Nephron progenitor cell (in vitro differentiated cells): ENCODE results near the gene ABCA3.
A peak's percentile ranks its signal among the peaks of the same experiment; 100 is the strongest.

Source experiments
- DNase-seq: peaks from one replicate; pipeline ENCODE4 v3.0.0; 2021
- H3K27ac Mint-ChIP-seq: 2 replicates; pipeline ENCODE4 v1.8.0; 2021; ENCODE audit warnings: mild to moderate bottlenecking, moderate library complexity, mixed read lengths
- H3K27me3 Mint-ChIP-seq: 2 replicates; pipeline ENCODE4 v1.8.0; 2021; ENCODE audit warnings: mild to moderate bottlenecking, low read depth, mixed read lengths; ENCODE audit not compliant: poor library complexity
- H3K36me3 Mint-ChIP-seq: 2 replicates; pipeline ENCODE4 v1.8.0; 2021; ENCODE audit warnings: low read depth, mixed read lengths
- H3K4me1 Mint-ChIP-seq: 2 replicates; pipeline ENCODE4 v1.8.0; 2021; ENCODE audit warnings: mixed read lengths
- H3K4me3 Mint-ChIP-seq: 2 replicates; pipeline ENCODE4 v1.8.0; 2021; ENCODE audit warnings: mild to moderate bottlenecking, moderate library complexity, mixed read lengths
- H3K9me3 Mint-ChIP-seq: 2 replicates; pipeline ENCODE4 v1.8.0; 2021; ENCODE audit warnings: mild to moderate bottlenecking, moderate library complexity, mixed read lengths
- TF ChIP-seq, protein P1 (sequence below): fragments of 200-600 bp; sonication (generic); IDR thresholded peaks from 2 replicates; pipeline ENCODE4 v1.5.0; 2021; ENCODE audit warnings: antibody characterized with exemption

The ABCA3 gene

DNA sequence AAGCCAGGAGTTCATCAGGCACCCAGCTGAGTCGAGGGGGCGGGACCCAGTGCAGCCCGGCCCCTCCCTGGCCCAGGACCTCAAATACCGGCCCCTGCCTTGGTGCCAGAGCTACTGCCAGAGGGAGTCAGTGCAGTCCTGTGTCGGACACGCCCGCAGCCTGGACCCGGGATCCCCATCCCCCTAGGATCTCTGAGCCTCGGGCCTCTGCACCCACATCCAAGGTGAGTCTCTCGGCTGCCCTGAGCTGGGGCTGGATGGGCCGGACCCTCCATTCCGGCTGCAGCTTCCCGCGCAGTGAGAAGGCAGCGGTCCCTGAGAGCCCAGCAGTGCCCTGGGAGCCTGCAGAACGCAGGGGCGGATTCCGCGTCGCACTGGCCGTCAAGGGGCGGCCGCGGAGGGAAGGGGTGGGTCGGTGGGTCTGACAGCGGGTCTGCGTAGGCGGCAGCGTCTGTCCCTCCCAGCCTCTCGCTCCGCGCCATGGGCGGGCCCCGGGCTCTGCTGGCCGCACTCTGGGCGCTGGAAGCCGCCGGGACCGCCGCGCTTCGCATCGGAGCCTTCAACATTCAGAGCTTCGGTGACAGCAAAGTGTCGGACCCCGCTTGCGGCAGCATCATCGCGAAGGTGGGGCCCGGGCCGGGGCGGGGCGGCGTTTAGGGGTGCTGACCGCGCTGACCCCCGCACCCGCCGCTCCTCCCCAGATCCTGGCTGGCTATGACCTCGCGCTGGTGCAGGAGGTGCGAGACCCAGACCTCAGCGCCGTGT is 104.0 kb downstream of the ABCA3 start, which contains the start of gene DNASE1L2:
Gene DNASE1L2 (plus strand): TSS at position 108 of the 765 bp plus-strand sequence. CDS start 373 bp downstream, at position 481.
- peaks cover 7% of the 10 kb centered on the region for H3K36me3 Mint-ChIP-seq

GRCh38 chr16:2235695-2236336 is 104.7 kb downstream of the ABCA3 start:
- no peaks in the 10 kb centered on the region for H3K4me1 Mint-ChIP-seq
- no peak overlapping the region for H3K4me3 Mint-ChIP-seq
- H3K36me3 Mint-ChIP-seq, result peaks cover 7% of the 10 kb centered on the region
- DNase-seq, result no peak
- H3K27me3 Mint-ChIP-seq, result peaks cover 33% of the 10 kb centered on the region
- no peaks in the 10 kb centered on the region for H3K9me3 Mint-ChIP-seq
- TF ChIP-seq, protein P1, sequence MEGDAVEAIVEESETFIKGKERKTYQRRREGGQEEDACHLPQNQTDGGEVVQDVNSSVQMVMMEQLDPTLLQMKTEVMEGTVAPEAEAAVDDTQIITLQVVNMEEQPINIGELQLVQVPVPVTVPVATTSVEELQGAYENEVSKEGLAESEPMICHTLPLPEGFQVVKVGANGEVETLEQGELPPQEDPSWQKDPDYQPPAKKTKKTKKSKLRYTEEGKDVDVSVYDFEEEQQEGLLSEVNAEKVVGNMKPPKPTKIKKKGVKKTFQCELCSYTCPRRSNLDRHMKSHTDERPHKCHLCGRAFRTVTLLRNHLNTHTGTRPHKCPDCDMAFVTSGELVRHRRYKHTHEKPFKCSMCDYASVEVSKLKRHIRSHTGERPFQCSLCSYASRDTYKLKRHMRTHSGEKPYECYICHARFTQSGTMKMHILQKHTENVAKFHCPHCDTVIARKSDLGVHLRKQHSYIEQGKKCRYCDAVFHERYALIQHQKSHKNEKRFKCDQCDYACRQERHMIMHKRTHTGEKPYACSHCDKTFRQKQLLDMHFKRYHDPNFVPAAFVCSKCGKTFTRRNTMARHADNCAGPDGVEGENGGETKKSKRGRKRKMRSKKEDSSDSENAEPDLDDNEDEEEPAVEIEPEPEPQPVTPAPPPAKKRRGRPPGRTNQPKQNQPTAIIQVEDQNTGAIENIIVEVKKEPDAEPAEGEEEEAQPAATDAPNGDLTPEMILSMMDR, result no peak
- H3K27ac Mint-ChIP-seq, result no peak overlapping the region

More for the DNA sequence above, 104.0 kb downstream of the ABCA3 start, which contains the start of gene DNASE1L2:
- H3K27ac Mint-ChIP-seq, result no peak within 1 kb of the TSS
- peak; percentile 74 for DNase-seq
- H3K9me3 Mint-ChIP-seq, result no peaks in the 10 kb centered on the region
- TF ChIP-seq, protein P1, result no peak
- H3K4me3 Mint-ChIP-seq, result peak within 1 kb of the TSS; percentile 54
- no peaks in the 10 kb centered on the region for H3K4me1 Mint-ChIP-seq
- H3K27me3 Mint-ChIP-seq, result peaks cover 33% of the 10 kb centered on the region

DNA sequence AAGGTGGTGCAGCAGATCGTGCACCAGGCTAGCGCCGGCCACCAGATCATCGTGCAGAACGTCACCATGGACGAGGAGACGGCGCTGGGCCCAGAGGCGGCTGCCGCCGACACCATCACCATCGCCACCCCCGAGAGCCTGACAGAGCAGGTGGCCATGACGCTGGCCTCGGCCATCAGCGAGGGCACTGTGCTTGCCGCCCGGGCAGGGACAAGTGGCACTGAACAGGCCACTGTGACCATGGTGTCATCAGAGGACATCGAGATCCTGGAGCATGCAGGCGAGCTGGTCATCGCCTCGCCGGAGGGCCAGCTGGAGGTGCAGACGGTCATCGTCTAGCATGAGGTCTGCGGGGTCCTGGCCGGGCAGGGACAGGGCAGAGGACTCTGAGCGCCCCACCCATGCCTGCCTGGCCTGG is 105.3 kb downstream of the ABCA3 start:
- H3K36me3 Mint-ChIP-seq, result peaks cover 7% of the 10 kb centered on the region
- no peak for DNase-seq
- H3K9me3 Mint-ChIP-seq, result no peaks in the 10 kb centered on the region
- H3K4me1 Mint-ChIP-seq, result no peaks in the 10 kb centered on the region
- no peak overlapping the region for H3K27ac Mint-ChIP-seq
- TF ChIP-seq, protein P1, result no peak
- H3K27me3 Mint-ChIP-seq, result peaks cover 33% of the 10 kb centered on the region
- no peak overlapping the region for H3K4me3 Mint-ChIP-seq

DNA sequence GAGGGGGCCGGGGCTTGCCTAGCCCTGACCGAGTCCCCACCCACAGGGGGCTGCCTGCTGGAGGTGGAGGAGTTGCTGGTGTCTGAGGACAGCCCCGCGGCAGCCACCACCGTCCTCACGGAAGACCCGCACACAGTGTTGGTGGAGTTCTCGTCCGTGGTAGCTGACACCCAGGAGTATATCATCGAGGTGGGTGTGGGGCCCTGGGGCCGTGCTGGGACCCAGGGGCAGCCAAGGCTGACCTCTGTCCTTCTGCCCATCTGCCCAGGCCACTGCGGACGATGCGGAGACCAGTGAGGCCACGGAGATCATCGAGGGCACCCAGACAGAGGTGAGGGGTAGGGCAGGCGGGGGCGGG is 105.7 kb downstream of the ABCA3 start:
- no peak overlapping the region for H3K4me3 Mint-ChIP-seq
- H3K9me3 Mint-ChIP-seq, result no peaks in the 10 kb centered on the region
- H3K36me3 Mint-ChIP-seq, result peaks cover 5% of the 10 kb centered on the region
- DNase-seq, result no peak
- peaks cover 33% of the 10 kb centered on the region for H3K27me3 Mint-ChIP-seq
- no peak overlapping the region for H3K27ac Mint-ChIP-seq
- H3K4me1 Mint-ChIP-seq, result no peaks in the 10 kb centered on the region
- TF ChIP-seq, protein P1, result no peak

GRCh38 chr16:2233872-2234812 is 106.4 kb downstream of the ABCA3 start:
- H3K36me3 Mint-ChIP-seq, result no peaks in the 10 kb centered on the region
- no peaks in the 10 kb centered on the region for H3K4me1 Mint-ChIP-seq
- DNase-seq, result no peak
- H3K27me3 Mint-ChIP-seq, result peaks cover 28% of the 10 kb centered on the region
- TF ChIP-seq, protein P1, result no peak
- no peak overlapping the region for H3K4me3 Mint-ChIP-seq
- H3K9me3 Mint-ChIP-seq, result no peaks in the 10 kb centered on the region
- H3K27ac Mint-ChIP-seq, result no peak overlapping the region
